GM19035 (cell line): ENCODE measurements around the gene PTPN3.
"Not testable (repeated sequence)": the region's sequence is repeated elsewhere in the genome, so short reads cannot be mapped to it uniquely, and the experiment has no call there.

Source experiments
- ATAC-seq: cut with Tn5 transposase; IDR thresholded peaks from one replicate; pipeline ENCODE4 v1.9.1; 2021; ENCODE audit not compliant: unreplicated experiment

The PTPN3 gene

GRCh38 chr9:109403116-109403515 is 95.0 kb downstream of the PTPN3 start:
- no peak for ATAC-seq

- no peak for ATAC-seq
These were observed 96.2 kb downstream of the PTPN3 start for GRCh38 chr9:109401990-109402318.

GRCh38 chr9:109401169-109401989 is 96.7 kb downstream of the PTPN3 start:
- peak; percentile 42 for ATAC-seq

- peak; percentile 75 for ATAC-seq
These were observed 98.8 kb downstream of the PTPN3 start for GRCh38 chr9:109399258-109399767.

GRCh38 chr9:109391176-109391575 is 106.9 kb downstream of the PTPN3 start:
- ATAC-seq: no peak

GRCh38 chr9:109387856-109388255 is 110.3 kb downstream of the PTPN3 start:
- ATAC-seq: no peak

GRCh38 chr9:109387206-109387605 is 110.9 kb downstream of the PTPN3 start:
- ATAC-seq: no peak

- no peak for ATAC-seq
These were observed 112.6 kb downstream of the PTPN3 start for GRCh38 chr9:109385499-109385898.

GRCh38 chr9:109383947-109384346 is 114.2 kb downstream of the PTPN3 start:
- ATAC-seq: no peak

- no peak for ATAC-seq
These were observed 114.8 kb downstream of the PTPN3 start for GRCh38 chr9:109383356-109383755.

- no peak for ATAC-seq
These were observed 115.5 kb downstream of the PTPN3 start for GRCh38 chr9:109382585-109382984.

- no peak for ATAC-seq
These were observed 115.9 kb downstream of the PTPN3 start for GRCh38 chr9:109382182-109382581.

- ATAC-seq: peak; percentile 58
These were observed 116.9 kb downstream of the PTPN3 start for GRCh38 chr9:109381011-109381729.

- no peak for ATAC-seq
These were observed 118.6 kb downstream of the PTPN3 start for GRCh38 chr9:109379513-109379912.

GRCh38 chr9:109378316-109378715 is 119.8 kb downstream of the PTPN3 start:
- no peak for ATAC-seq

- ATAC-seq: no peak
These were observed 125.9 kb downstream of the PTPN3 start for GRCh38 chr9:109372246-109372645.

- no peak for ATAC-seq
These were observed 126.7 kb downstream of the PTPN3 start for GRCh38 chr9:109371374-109371773.

- no peak for ATAC-seq
These were observed 128.8 kb downstream of the PTPN3 start for GRCh38 chr9:109369285-109369684.

GRCh38 chr9:109360771-109361170 is 137.3 kb downstream of the PTPN3 start:
- no peak for ATAC-seq

GRCh38 chr9:109358968-109359603 is 139.0 kb downstream of the PTPN3 start:
- ATAC-seq: not testable (repeated sequence)

- no peak for ATAC-seq
These were observed 142.4 kb downstream of the PTPN3 start for GRCh38 chr9:109355564-109356297.
